GM23338 (cell line): Measurements from ENCODE around the gene CSNK1A1. TPM values are rescaled to one million over a fixed set of nuclear protein-coding genes. Genes with fewer than 3 reads are reported as not detected.

ENCODE experiments used
- ATAC-seq: fragments of 200-7000 bp; cut with Tn5 transposase; 3 replicates; pipeline ENCODE4 v1.9.1; 2020
- DNase-seq: peaks from one replicate; pipeline ENCODE4 v3.0.0-alpha.2; 2015; ENCODE audit warnings: low spot score
- H2AFZ ChIP-seq: fragments of 200-600 bp; sonication (generic); 2 replicates; pipeline ENCODE4 v1.8.0; 2016; ENCODE audit warnings: antibody characterized with exemption, mild to moderate bottlenecking, moderate library complexity
- H3F3A ChIP-seq: fragments of 200-600 bp; sonication (generic); replicated peaks from 2 replicates; pipeline ENCODE4 v1.8.0; 2017; ENCODE audit warnings: antibody characterized with exemption, mixed run types, low read depth
- H3K27ac ChIP-seq: fragments of 200-600 bp; sonication (generic); 2 replicates; pipeline ENCODE4 v1.6.1; 2016; ENCODE audit warnings: low read depth
- H3K27me3 ChIP-seq: fragments of 200-600 bp; sonication (generic); 2 replicates; pipeline ENCODE4 v1.8.0; 2016; ENCODE audit warnings: mild to moderate bottlenecking, mixed run types, moderate library complexity; ENCODE audit not compliant: insufficient read depth
- H3K36me3 ChIP-seq: fragments of 200-600 bp; sonication (generic); 2 replicates; pipeline ENCODE4 v1.8.0; 2016; ENCODE audit warnings: mild to moderate bottlenecking; ENCODE audit not compliant: insufficient read depth
- H3K4me1 ChIP-seq: fragments of 200-600 bp; sonication (generic); 2 replicates; pipeline ENCODE4 v1.8.0; 2016; ENCODE audit warnings: mild to moderate bottlenecking, moderate library complexity; ENCODE audit not compliant: insufficient read depth
- H3K4me2 ChIP-seq: fragments of 200-600 bp; sonication (generic); 2 replicates; pipeline ENCODE4 v1.7.1; 2017; ENCODE audit warnings: mixed run types
- H3K4me3 ChIP-seq: fragments of 200-600 bp; sonication (generic); 2 replicates; pipeline ENCODE4 v1.6.1; 2016; ENCODE audit warnings: mixed run types
- H3K79me2 ChIP-seq: fragments of 200-600 bp; sonication (generic); replicated peaks from 2 replicates; pipeline ENCODE4 v1.8.0; 2017; ENCODE audit warnings: mild to moderate bottlenecking; ENCODE audit not compliant: insufficient read depth
- H3K9me2 ChIP-seq: fragments of 200-600 bp; sonication (generic); 2 replicates; pipeline ENCODE4 v1.8.0; 2017; ENCODE audit not compliant: insufficient read depth
- H4K20me1 ChIP-seq: fragments of 200-600 bp; sonication (generic); replicated peaks from 2 replicates; pipeline ENCODE4 v1.8.0; 2017; ENCODE audit warnings: mild to moderate bottlenecking; ENCODE audit not compliant: insufficient read depth
- H3K27ac Mint-ChIP-seq: 2 replicates; pipeline ENCODE4 v1.8.0; 2020; ENCODE audit warnings: inconsistent platforms, mild to moderate bottlenecking, moderate library complexity, mixed read lengths
- H3K27me3 Mint-ChIP-seq: 3 replicates; pipeline ENCODE4 v1.8.0; 2022; ENCODE audit warnings: low read depth, mild to moderate bottlenecking, moderate library complexity, mixed read lengths, inconsistent platforms; ENCODE audit not compliant: insufficient read depth, poor library complexity
- H3K36me3 Mint-ChIP-seq: 3 replicates; pipeline ENCODE4 v1.8.0; 2021; ENCODE audit warnings: low read depth, mild to moderate bottlenecking, inconsistent platforms, moderate library complexity, mixed read lengths
- H3K4me1 Mint-ChIP-seq: 3 replicates; pipeline ENCODE4 v1.8.0; 2020; ENCODE audit warnings: mild to moderate bottlenecking, inconsistent platforms, mixed read lengths
- H3K4me3 Mint-ChIP-seq: 3 replicates; pipeline ENCODE4 v1.8.0; 2021; ENCODE audit warnings: moderate library complexity, mild to moderate bottlenecking, inconsistent platforms, mixed read lengths
- H3K9me3 Mint-ChIP-seq: 3 replicates; pipeline ENCODE4 v1.8.0; 2020; ENCODE audit warnings: moderate library complexity, mild to moderate bottlenecking, inconsistent platforms, mixed read lengths
- CREB1 ChIP-seq: fragments of 250-450 bp; sonication (Bioruptor Pico); IDR thresholded peaks from 2 replicates; pipeline ENCODE4 v1.5.0; 2020; ENCODE audit warnings: low read depth, mild to moderate bottlenecking, moderate library complexity
- EZH2 ChIP-seq: fragments of 200-600 bp; sonication (generic); IDR thresholded peaks from one replicate; pipeline ENCODE4 v1.8.0; 2017; ENCODE audit warnings: antibody characterized with exemption, mild to moderate bottlenecking, low read depth; ENCODE audit not compliant: unreplicated experiment
- EZH2phosphoT487 ChIP-seq: fragments of 200-600 bp; sonication (generic); IDR thresholded peaks from one replicate; pipeline ENCODE4 v1.8.1; 2018; ENCODE audit warnings: antibody characterized with exemption; ENCODE audit not compliant: unreplicated experiment
- JUNB ChIP-seq: IDR thresholded peaks from one replicate; pipeline ENCODE4 v1.6.1; 2016; ENCODE audit warnings: antibody characterized with exemption; ENCODE audit not compliant: unreplicated experiment
- NANOG ChIP-seq: IDR thresholded peaks from 2 replicates; pipeline ENCODE4 v1.6.1; 2016; ENCODE audit warnings: antibody characterized with exemption, borderline replicate concordance
- POLR2AphosphoS5 ChIP-seq: IDR thresholded peaks from 2 replicates; pipeline ENCODE4 v1.6.1; 2016; ENCODE audit warnings: antibody characterized with exemption, low read depth
- STAT1 ChIP-seq: IDR thresholded peaks from one replicate; pipeline ENCODE4 v1.6.1; 2016; ENCODE audit warnings: antibody characterized with exemption; ENCODE audit not compliant: unreplicated experiment
- ZNF114 ChIP-seq: fragments of 250-450 bp; sonication (Bioruptor Pico); IDR thresholded peaks from 2 replicates; pipeline ENCODE4 v1.5.0; 2020; ENCODE audit warnings: mild to moderate bottlenecking, moderate library complexity
- polyA plus RNA-seq: library from polyadenylated mRNA; unstranded; fragments of >200 nt; fragmentation: Nextera tagmentation; extraction: Ambion mirVana; gene quantifications from 2 replicates; pipeline ENCODE4 v1.2.1, GENCODE V29; 2016
- total RNA-seq: library from RNA; depleted of rRNA; stranded (reverse); fragments of >200 nt; shearing (Covaris generic); gene quantifications from 2 replicates; pipeline ENCODE4 v1.2.3, GENCODE V29; 2014
- TF ChIP-seq, protein P1 (sequence below): fragments of 250-450 bp; sonication (Bioruptor Pico); IDR thresholded peaks from 2 replicates; pipeline ENCODE4 v1.5.0; 2020; ENCODE audit warnings: mild to moderate bottlenecking, moderate library complexity
- TF ChIP-seq, protein P2 (sequence below): IDR thresholded peaks from one replicate; pipeline ENCODE4 v1.6.1; 2018; ENCODE audit warnings: antibody characterized with exemption; ENCODE audit not compliant: unreplicated experiment
- TF ChIP-seq, protein P3 (sequence below), 2 experiments: fragments of 200-600 bp in 1 of 2; sonication (generic) in 1 of 2; conservative IDR thresholded peaks; 2 replicates each; pipeline versions ENCODE4 v1.5.1 to v1.6.1; 2016 to 2017; ENCODE audit warnings: antibody characterized with exemption in 2 of 2, low read depth in 2 of 2, mild to moderate bottlenecking in 2 of 2, moderate library complexity in 1 of 2
- TF ChIP-seq, protein P4 (sequence below): IDR thresholded peaks from 2 replicates; pipeline ENCODE4 v1.6.1; 2016; ENCODE audit warnings: antibody characterized with exemption

Gene CSNK1A1
- total and polyA plus RNA-seq, 2 experiments from 2014 or later: 110 to 233 TPM

DNA sequence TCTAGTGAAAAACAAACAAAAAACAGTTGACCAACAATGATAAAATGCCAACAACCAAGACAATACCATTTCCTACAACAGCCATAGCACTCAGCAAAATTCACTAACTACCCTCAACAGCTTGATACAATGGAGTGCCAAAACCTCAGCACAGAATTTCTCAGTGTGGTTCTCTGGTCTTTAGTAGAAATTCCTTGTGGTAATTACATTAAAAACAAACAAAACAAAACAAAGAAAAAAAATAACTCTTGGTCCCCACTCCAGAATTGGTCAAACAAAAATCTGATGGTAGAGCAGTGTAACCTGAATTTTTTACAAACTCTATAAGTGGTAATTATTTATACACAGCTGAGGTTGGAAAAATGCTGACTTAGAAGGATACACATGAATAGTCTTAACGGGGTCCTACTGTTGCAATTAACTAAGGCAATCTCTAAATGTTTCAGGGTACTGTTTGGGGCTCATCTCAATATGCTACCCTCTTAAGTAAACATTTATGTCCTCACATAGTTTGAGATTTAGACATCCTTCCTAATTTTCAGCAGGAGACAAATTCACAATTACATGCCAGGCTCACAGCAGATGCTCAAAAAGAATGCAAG is 13.8 kb downstream of the CSNK1A1 start:
- Histone ChIP-seq H4K20me1 (peaks cover 74% of the 10 kb centered on the region), H2AFZ (no peak overlapping the region), H3K36me3 (peaks cover 4% of the 10 kb centered on the region; the same call in 1 of the 2 replicates), H3K9me2 (no peaks in the 10 kb centered on the region), H3K4me1 (peaks cover 26% of the 10 kb centered on the region), H3K4me2 (no peak overlapping the region), H3K27me3 (no peaks in the 10 kb centered on the region), H3F3A (no peaks in the 10 kb centered on the region), H3K79me2 (peaks cover 99% of the 10 kb centered on the region), H3K27ac (0 out of 2 replicates have a peak overlapping the region, but pooled peaks have one; percentile 0), H3K4me3 (no peak overlapping the region)
- peaks cover 38% of the 10 kb centered on the region for H3K4me1 Mint-ChIP-seq
- no peak overlapping the region for H3K27ac Mint-ChIP-seq
- peaks cover 42% of the 10 kb centered on the region for H3K36me3 Mint-ChIP-seq
- H3K4me3 Mint-ChIP-seq: no peak overlapping the region
- ATAC-seq (no peak), DNase-seq (no peak)
- peaks cover 3% of the 10 kb centered on the region for H3K27me3 Mint-ChIP-seq
- TF ChIP-seq EZH2 (no peak), JUNB (no peak), NANOG (no peak), ZNF114 (no peak), STAT1 (no peak), POLR2AphosphoS5 (no peak), EZH2phosphoT487 (no peak), CREB1 (CRISPR knock-in tag) (no peak)
- TF ChIP-seq, protein P1, sequence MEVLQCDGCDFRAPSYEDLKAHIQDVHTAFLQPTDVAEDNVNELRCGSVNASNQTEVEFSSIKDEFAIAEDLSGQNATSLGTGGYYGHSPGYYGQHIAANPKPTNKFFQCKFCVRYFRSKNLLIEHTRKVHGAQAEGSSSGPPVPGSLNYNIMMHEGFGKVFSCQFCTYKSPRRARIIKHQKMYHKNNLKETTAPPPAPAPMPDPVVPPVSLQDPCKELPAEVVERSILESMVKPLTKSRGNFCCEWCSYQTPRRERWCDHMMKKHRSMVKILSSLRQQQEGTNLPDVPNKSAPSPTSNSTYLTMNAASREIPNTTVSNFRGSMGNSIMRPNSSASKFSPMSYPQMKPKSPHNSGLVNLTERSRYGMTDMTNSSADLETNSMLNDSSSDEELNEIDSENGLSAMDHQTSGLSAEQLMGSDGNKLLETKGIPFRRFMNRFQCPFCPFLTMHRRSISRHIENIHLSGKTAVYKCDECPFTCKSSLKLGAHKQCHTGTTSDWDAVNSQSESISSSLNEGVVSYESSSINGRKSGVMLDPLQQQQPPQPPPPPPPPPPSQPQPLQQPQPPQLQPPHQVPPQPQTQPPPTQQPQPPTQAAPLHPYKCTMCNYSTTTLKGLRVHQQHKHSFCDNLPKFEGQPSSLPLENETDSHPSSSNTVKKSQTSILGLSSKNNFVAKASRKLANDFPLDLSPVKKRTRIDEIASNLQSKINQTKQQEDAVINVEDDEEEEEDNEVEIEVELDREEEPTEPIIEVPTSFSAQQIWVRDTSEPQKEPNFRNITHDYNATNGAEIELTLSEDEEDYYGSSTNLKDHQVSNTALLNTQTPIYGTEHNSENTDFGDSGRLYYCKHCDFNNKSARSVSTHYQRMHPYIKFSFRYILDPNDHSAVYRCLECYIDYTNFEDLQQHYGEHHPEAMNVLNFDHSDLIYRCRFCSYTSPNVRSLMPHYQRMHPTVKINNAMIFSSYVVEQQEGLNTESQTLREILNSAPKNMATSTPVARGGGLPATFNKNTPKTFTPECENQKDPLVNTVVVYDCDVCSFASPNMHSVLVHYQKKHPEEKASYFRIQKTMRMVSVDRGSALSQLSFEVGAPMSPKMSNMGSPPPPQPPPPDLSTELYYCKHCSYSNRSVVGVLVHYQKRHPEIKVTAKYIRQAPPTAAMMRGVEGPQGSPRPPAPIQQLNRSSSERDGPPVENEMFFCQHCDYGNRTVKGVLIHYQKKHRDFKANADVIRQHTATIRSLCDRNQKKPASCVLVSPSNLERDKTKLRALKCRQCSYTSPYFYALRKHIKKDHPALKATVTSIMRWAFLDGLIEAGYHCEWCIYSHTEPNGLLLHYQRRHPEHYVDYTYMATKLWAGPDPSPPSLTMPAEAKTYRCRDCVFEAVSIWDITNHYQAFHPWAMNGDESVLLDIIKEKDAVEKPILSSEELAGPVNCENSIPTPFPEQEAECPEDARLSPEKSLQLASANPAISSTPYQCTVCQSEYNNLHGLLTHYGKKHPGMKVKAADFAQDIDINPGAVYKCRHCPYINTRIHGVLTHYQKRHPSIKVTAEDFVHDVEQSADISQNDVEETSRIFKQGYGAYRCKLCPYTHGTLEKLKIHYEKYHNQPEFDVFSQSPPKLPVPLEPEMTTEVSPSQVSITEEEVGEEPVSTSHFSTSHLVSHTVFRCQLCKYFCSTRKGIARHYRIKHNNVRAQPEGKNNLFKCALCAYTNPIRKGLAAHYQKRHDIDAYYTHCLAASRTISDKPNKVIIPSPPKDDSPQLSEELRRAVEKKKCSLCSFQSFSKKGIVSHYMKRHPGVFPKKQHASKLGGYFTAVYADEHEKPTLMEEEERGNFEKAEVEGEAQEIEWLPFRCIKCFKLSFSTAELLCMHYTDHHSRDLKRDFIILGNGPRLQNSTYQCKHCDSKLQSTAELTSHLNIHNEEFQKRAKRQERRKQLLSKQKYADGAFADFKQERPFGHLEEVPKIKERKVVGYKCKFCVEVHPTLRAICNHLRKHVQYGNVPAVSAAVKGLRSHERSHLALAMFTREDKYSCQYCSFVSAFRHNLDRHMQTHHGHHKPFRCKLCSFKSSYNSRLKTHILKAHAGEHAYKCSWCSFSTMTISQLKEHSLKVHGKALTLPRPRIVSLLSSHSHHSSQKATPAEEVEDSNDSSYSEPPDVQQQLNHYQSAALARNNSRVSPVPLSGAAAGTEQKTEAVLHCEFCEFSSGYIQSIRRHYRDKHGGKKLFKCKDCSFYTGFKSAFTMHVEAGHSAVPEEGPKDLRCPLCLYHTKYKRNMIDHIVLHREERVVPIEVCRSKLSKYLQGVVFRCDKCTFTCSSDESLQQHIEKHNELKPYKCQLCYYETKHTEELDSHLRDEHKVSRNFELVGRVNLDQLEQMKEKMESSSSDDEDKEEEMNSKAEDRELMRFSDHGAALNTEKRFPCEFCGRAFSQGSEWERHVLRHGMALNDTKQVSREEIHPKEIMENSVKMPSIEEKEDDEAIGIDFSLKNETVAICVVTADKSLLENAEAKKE (CRISPR knock-in tag): no peak
- TF ChIP-seq, protein P2, sequence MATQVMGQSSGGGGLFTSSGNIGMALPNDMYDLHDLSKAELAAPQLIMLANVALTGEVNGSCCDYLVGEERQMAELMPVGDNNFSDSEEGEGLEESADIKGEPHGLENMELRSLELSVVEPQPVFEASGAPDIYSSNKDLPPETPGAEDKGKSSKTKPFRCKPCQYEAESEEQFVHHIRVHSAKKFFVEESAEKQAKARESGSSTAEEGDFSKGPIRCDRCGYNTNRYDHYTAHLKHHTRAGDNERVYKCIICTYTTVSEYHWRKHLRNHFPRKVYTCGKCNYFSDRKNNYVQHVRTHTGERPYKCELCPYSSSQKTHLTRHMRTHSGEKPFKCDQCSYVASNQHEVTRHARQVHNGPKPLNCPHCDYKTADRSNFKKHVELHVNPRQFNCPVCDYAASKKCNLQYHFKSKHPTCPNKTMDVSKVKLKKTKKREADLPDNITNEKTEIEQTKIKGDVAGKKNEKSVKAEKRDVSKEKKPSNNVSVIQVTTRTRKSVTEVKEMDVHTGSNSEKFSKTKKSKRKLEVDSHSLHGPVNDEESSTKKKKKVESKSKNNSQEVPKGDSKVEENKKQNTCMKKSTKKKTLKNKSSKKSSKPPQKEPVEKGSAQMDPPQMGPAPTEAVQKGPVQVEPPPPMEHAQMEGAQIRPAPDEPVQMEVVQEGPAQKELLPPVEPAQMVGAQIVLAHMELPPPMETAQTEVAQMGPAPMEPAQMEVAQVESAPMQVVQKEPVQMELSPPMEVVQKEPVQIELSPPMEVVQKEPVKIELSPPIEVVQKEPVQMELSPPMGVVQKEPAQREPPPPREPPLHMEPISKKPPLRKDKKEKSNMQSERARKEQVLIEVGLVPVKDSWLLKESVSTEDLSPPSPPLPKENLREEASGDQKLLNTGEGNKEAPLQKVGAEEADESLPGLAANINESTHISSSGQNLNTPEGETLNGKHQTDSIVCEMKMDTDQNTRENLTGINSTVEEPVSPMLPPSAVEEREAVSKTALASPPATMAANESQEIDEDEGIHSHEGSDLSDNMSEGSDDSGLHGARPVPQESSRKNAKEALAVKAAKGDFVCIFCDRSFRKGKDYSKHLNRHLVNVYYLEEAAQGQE: no peak
- TF ChIP-seq, protein P3, sequence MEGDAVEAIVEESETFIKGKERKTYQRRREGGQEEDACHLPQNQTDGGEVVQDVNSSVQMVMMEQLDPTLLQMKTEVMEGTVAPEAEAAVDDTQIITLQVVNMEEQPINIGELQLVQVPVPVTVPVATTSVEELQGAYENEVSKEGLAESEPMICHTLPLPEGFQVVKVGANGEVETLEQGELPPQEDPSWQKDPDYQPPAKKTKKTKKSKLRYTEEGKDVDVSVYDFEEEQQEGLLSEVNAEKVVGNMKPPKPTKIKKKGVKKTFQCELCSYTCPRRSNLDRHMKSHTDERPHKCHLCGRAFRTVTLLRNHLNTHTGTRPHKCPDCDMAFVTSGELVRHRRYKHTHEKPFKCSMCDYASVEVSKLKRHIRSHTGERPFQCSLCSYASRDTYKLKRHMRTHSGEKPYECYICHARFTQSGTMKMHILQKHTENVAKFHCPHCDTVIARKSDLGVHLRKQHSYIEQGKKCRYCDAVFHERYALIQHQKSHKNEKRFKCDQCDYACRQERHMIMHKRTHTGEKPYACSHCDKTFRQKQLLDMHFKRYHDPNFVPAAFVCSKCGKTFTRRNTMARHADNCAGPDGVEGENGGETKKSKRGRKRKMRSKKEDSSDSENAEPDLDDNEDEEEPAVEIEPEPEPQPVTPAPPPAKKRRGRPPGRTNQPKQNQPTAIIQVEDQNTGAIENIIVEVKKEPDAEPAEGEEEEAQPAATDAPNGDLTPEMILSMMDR (conservative IDR thresholded peaks at IDR 0.05; ENCODE audit: low read depth in 2 of 2): no peak
- TF ChIP-seq, protein P4, sequence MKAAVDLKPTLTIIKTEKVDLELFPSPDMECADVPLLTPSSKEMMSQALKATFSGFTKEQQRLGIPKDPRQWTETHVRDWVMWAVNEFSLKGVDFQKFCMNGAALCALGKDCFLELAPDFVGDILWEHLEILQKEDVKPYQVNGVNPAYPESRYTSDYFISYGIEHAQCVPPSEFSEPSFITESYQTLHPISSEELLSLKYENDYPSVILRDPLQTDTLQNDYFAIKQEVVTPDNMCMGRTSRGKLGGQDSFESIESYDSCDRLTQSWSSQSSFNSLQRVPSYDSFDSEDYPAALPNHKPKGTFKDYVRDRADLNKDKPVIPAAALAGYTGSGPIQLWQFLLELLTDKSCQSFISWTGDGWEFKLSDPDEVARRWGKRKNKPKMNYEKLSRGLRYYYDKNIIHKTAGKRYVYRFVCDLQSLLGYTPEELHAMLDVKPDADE: no peak
- H3K9me3 Mint-ChIP-seq: no peaks in the 10 kb centered on the region
